HepG2 (cell line): ENCODE measurements around the gene IQGAP2. TPM values are rescaled to one million over a fixed set of nuclear protein-coding genes. Genes with fewer than 3 reads are reported as not detected.

Experiments
- ATAC-seq: fragments of 200-7000 bp; cut with Tn5 transposase; 3 replicates; pipeline ENCODE4 v1.9.1; 2020; ENCODE audit warnings: mild to moderate bottlenecking, moderate library complexity
- BruUV-seq: library from RNA; stranded (reverse); fragments of 400-500 nt; replicated peaks from 2 replicates; lab custom pipeline; 2021; lab: Mats Ljungman, UMichigan
- CTCF ChIA-PET: fragments of 300-600 bp; formaldehyde crosslinking; extraction: SDS; loops from one replicate; lab custom pipeline; 2021; ENCODE audit warnings: low total read pairs, inconsistent platforms, low intra/inter-chr PET ratio; lab: Yijun Ruan, JAX
- POLR2A ChIA-PET: fragments of 350-600 bp; sonication (Branson Sonifier 250); formaldehyde crosslinking; loops from one replicate; lab custom pipeline; 2020; ENCODE audit warnings: antibody characterized with exemption, inconsistent platforms; lab: Yijun Ruan, JAX
- DNase-seq: peaks from one replicate; pipeline ENCODE4 v3.0.0-alpha.2; 2015; ENCODE audit warnings: low spot score
- FAIRE-seq: peaks from 3 replicates; lab custom pipeline; 2011; peaks lifted over from hg19 to GRCh38; lab: Jason Lieb, UNC
- H2AFZ ChIP-seq: one replicate; pipeline ENCODE4 v1.6.1; 2011; ENCODE audit warnings: low read length, inconsistent platforms
- H3K27ac ChIP-seq: fragments of 300-600 bp; 3 replicates; pipeline ENCODE4 v1.8.0; 2011; ENCODE audit warnings: mixed run types, mild to moderate bottlenecking, mixed read lengths, low read length, inconsistent platforms; ENCODE audit not compliant: insufficient read depth; ENCODE audit errors: extremely low read length
- H3K27me3 ChIP-seq, 2 experiments: fragments of 200-600 bp in 1 of 2; 2 replicates in 1 of 2; 3 replicates in 1 of 2; pipeline versions ENCODE4 v1.6.0 to v1.8.0; 2011; ENCODE audit warnings: low read length in 2 of 2, mild to moderate bottlenecking in 2 of 2, moderate library complexity in 2 of 2, inconsistent platforms in 1 of 2; ENCODE audit not compliant: insufficient read depth in 2 of 2, control insufficient read depth in 1 of 2
- H3K36me3 ChIP-seq, 2 experiments: fragments of 200-600 bp in 1 of 2; replicated peaks in 1 of 2; 2 replicates in 1 of 2; 3 replicates in 1 of 2; pipeline versions ENCODE4 v1.5.1 to v1.8.0; 2011; ENCODE audit warnings: low read length in 2 of 2, inconsistent platforms in 1 of 2; ENCODE audit not compliant: insufficient read depth in 2 of 2, control insufficient read depth in 1 of 2
- H3K4me1 ChIP-seq: 2 replicates; pipeline ENCODE4 v1.5.1; 2012; ENCODE audit warnings: low read length, inconsistent platforms; ENCODE audit not compliant: insufficient read depth
- H3K4me2 ChIP-seq: 2 replicates; pipeline ENCODE4 v1.6.0; 2011; ENCODE audit warnings: low read depth, low read length, inconsistent platforms
- H3K4me3 ChIP-seq, 3 experiments: fragments of 200-600 bp in 1 of 3; sonication (generic), shearing (Covaris generic) in 1 of 3; replicated peaks in 1 of 3; 2 replicates each; pipeline ENCODE4 v1.5.1; 2011 to 2016; ENCODE audit warnings: low read length in 3 of 3, inconsistent platforms in 2 of 3, low read depth in 2 of 3, mild to moderate bottlenecking in 2 of 3, control low read depth in 1 of 3, mixed read lengths in 1 of 3; ENCODE audit not compliant: insufficient read depth in 1 of 3
- H3K79me2 ChIP-seq: one replicate; pipeline ENCODE4 v1.6.1; 2011; ENCODE audit warnings: low read length, inconsistent platforms; ENCODE audit not compliant: insufficient read depth
- H3K9ac ChIP-seq: 2 replicates; pipeline ENCODE4 v1.6.0; 2011; ENCODE audit warnings: mild to moderate bottlenecking, low read depth, low read length, inconsistent platforms; ENCODE audit not compliant: insufficient read depth
- H3K9me3 ChIP-seq: 2 replicates; pipeline ENCODE4 v1.5.1; 2012; ENCODE audit warnings: mild to moderate bottlenecking, low read length
- H4K20me1 ChIP-seq: 2 replicates; pipeline ENCODE4 v1.6.0; 2011; ENCODE audit warnings: inconsistent platforms, mild to moderate bottlenecking, low read length, moderate library complexity; ENCODE audit not compliant: insufficient read depth
- AGO1 ChIP-seq: fragments of 200-400 bp; formaldehyde crosslinking; IDR thresholded peaks from 2 replicates; pipeline ENCODE4 v1.6.1; 2017; ENCODE audit warnings: mild to moderate bottlenecking, low read depth, low read length, moderate library complexity; ENCODE audit not compliant: poor library complexity, severe bottlenecking
- BHLHE40 ChIP-seq: IDR thresholded peaks from 2 replicates; pipeline ENCODE4 v1.6.1; 2011; ENCODE audit warnings: low read length, improper control_type of control experiment
- NAIF1 ChIP-seq: sonication (generic); formaldehyde crosslinking; IDR thresholded peaks from 2 replicates; pipeline ENCODE4 v1.5.0; 2020; ENCODE audit warnings: mild to moderate bottlenecking, missing genetic modification reagents, borderline replicate concordance
- PAWR ChIP-seq: sonication (generic); formaldehyde crosslinking; IDR thresholded peaks from 2 replicates; pipeline ENCODE4 v1.4.0; 2020; ENCODE audit warnings: missing genetic modification reagents, mild to moderate bottlenecking, borderline replicate concordance
- SIN3A ChIP-seq: IDR thresholded peaks from 2 replicates; pipeline ENCODE4 v1.6.1; 2011; ENCODE audit warnings: low read depth, mild to moderate bottlenecking, control low read depth, low read length, borderline replicate concordance
- SNAPC4 ChIP-seq: sonication (generic); formaldehyde crosslinking; IDR thresholded peaks from 2 replicates; pipeline ENCODE4 v1.4.0; 2020; ENCODE audit warnings: mild to moderate bottlenecking, missing genetic modification reagents
- SRF ChIP-seq: IDR thresholded peaks from 2 replicates; pipeline ENCODE4 v1.6.1; 2011; ENCODE audit warnings: mild to moderate bottlenecking, low read depth, low read length, moderate library complexity
- XBP1 ChIP-seq: sonication (generic); formaldehyde crosslinking; IDR thresholded peaks from 2 replicates; pipeline ENCODE4 v1.5.0; 2020; ENCODE audit warnings: missing genetic modification reagents
- ZBTB8A ChIP-seq: sonication (generic); formaldehyde crosslinking; IDR thresholded peaks from 2 replicates; pipeline ENCODE4 v1.4.0; 2020; ENCODE audit warnings: mild to moderate bottlenecking, low read depth, missing genetic modification reagents, borderline replicate concordance
- ZMAT3 ChIP-seq: sonication (generic); formaldehyde crosslinking; conservative IDR thresholded peaks from 2 replicates; pipeline ENCODE4 v1.7.0; 2021; ENCODE audit warnings: missing genetic modification reagents
- ZNF569 ChIP-seq: sonication (generic); formaldehyde crosslinking; IDR thresholded peaks from 2 replicates; pipeline ENCODE4 v1.5.0; 2020; ENCODE audit warnings: mild to moderate bottlenecking, missing genetic modification reagents, moderate library complexity, borderline replicate concordance
- WGBS: methylation state at CpG from one replicate; pipeline ENCODE4 v1.1.6; 2017; ENCODE audit warnings: low lambda C conversion rate; 5-methylcytosine and 5-hydroxymethylcytosine counted together
- in situ Hi-C: cut with HindIII; loops from 2 replicates; pipeline ENCODE4 v1.10.0; 2017; ENCODE audit warnings: low pct_unique_long_range_greater_than_20kb; ENCODE audit not compliant: extremely low pct_ligation_motif_present
- intact Hi-C: fragments of 100-400 bp; cut with micrococcal nuclease; formaldehyde crosslinking; loops from one replicate; pipeline ENCODE4 v1.10.0; 2022; ENCODE audit not compliant: unreplicated experiment
- polyA plus RNA-seq, 8 experiments: library from polyadenylated mRNA; depleted of rRNA in 3 of 8; stranded (reverse) in 7 of 8; unstranded in 1 of 8; fragments of >200 nt; fragmentation: Illumina TruSeq in 4 of 8; extraction: Trizol in 4 of 8; gene quantifications; 2 replicates each; pipeline versions ENCODE4 v1.2.1 to v1.2.3, GENCODE V29; 2011 to 2016; ENCODE audit warnings: low read depth in 4 of 8, missing spikeins in 1 of 8, mixed read lengths in 1 of 8; ENCODE audit not compliant: insufficient read depth in 1 of 8
- total RNA-seq, 5 experiments: library from RNA; depleted of rRNA; stranded (reverse); fragments of >200 nt; fragmentation: Illumina TruSeq; extraction: Trizol; gene quantifications; 2 replicates each; pipeline ENCODE4 v1.2.3, GENCODE V29; 2016; ENCODE audit warnings: low read depth in 1 of 5

The IQGAP2 gene
- total and polyA plus RNA-seq, 2 of the 13 experiments (the other 11 are each of a cell fraction or from before 2014, with no cell fraction given) = 35.2 to 83.3 TPM

GRCh38 chr5:76462097-76462667 lies 59.1 kb downstream of the IQGAP2 start (continued):
- TF ChIP-seq NAIF1 (CRISPR knock-in tag) (no peak), BHLHE40 (no peak), SNAPC4 (CRISPR knock-in tag) (no peak), XBP1 (CRISPR knock-in tag) (no peak)

GRCh38 chr5:76467216-76467615 lies 64.1 kb downstream of the IQGAP2 start:
- Histone ChIP-seq H3K9ac (no peak overlapping the region), H3K4me2 (no peak overlapping the region), H4K20me1 (no peaks in the 10 kb centered on the region), H3K36me3 (peaks cover 3 to 7% of the 10 kb centered on the region in 2 experiments; a peak in 3 of 5 replicates), H2AFZ (no peak overlapping the region), H3K79me2 (peaks cover 5% of the 10 kb centered on the region), H3K4me1 (peaks cover 26% of the 10 kb centered on the region), H3K27ac (no peak overlapping the region), H3K27me3 (no peaks in the 10 kb centered on the region), H3K4me3 (no peak overlapping the region), H3K9me3 (no peaks in the 10 kb centered on the region)
- BruUV-seq = no TSS peak
- no peak for FAIRE-seq
- ATAC-seq = no peak
- TF ChIP-seq SRF = no peak
- no peak for TF ChIP-seq SNAPC4 (CRISPR knock-in tag)
- no peak for TF ChIP-seq SIN3A
- TF ChIP-seq ZMAT3 (CRISPR knock-in tag) = no peak
- TF ChIP-seq PAWR (CRISPR knock-in tag) = no peak
- TF ChIP-seq ZBTB8A (CRISPR knock-in tag) = no peak
- no peak for TF ChIP-seq ZNF569 (CRISPR knock-in tag)
- no peak for TF ChIP-seq AGO1
- ChIA-PET CTCF (no interaction called here), POLR2A (no interaction called here)
- DNase-seq = no peak
- in situ Hi-C loops (no loop called here), intact Hi-C loops (no loop called here)
- 92% methylated on average over 1 of the region's 1 CpG for WGBS
